Trophoblast cell (in vitro differentiated cells and primary cell): ENCODE measurements around the gene NECAB3. TPM values are rescaled to one million over a fixed set of nuclear protein-coding genes. Genes with fewer than 3 reads are reported as not detected.

Experiments
- DNase-seq, 2 donors: peaks; one replicate each; pipeline ENCODE4 v3.0.0-alpha.2; 2016
- H2AFZ ChIP-seq: 2 replicates; pipeline ENCODE4 v1.6.1; 2013; ENCODE audit warnings: low read length, moderate library complexity, mild to moderate bottlenecking; ENCODE audit not compliant: insufficient read depth, poor library complexity
- H2AK5ac ChIP-seq: 2 replicates; pipeline ENCODE4 v1.6.1; 2013; ENCODE audit warnings: mild to moderate bottlenecking, low read length
- H2BK120ac ChIP-seq: 2 replicates; pipeline ENCODE4 v1.6.1; 2013; ENCODE audit warnings: low read length, mild to moderate bottlenecking, moderate library complexity; ENCODE audit not compliant: insufficient read depth, poor library complexity
- H2BK12ac ChIP-seq: 2 replicates; pipeline ENCODE4 v1.6.1; 2013; ENCODE audit warnings: mild to moderate bottlenecking, low read length, moderate library complexity
- H2BK5ac ChIP-seq: 2 replicates; pipeline ENCODE4 v1.6.1; 2013; ENCODE audit warnings: low read length, low read depth, moderate library complexity, mild to moderate bottlenecking; ENCODE audit not compliant: poor library complexity
- H3K14ac ChIP-seq: 2 replicates; pipeline ENCODE4 v1.6.1; 2013; ENCODE audit warnings: mild to moderate bottlenecking, low read length
- H3K18ac ChIP-seq: 2 replicates; pipeline ENCODE4 v1.6.1; 2013; ENCODE audit warnings: mild to moderate bottlenecking, low read length
- H3K23ac ChIP-seq: 2 replicates; pipeline ENCODE4 v1.6.1; 2013; ENCODE audit warnings: low read length
- H3K27ac ChIP-seq: 2 replicates; pipeline ENCODE4 v1.5.1; 2013; ENCODE audit warnings: low read depth, mild to moderate bottlenecking, inconsistent platforms, low read length, moderate library complexity
- H3K27me3 ChIP-seq: 2 replicates; pipeline ENCODE4 v1.6.1; 2013; ENCODE audit warnings: inconsistent platforms, mild to moderate bottlenecking, low read length, moderate library complexity; ENCODE audit not compliant: insufficient read depth
- H3K36me3 ChIP-seq, 2 experiments: 1 replicate in 1 of 2; 2 replicates in 1 of 2; pipeline ENCODE4 v1.6.1; 2013; ENCODE audit warnings: low read length in 2 of 2, mild to moderate bottlenecking in 2 of 2, moderate library complexity in 1 of 2; ENCODE audit not compliant: insufficient read depth in 2 of 2, control insufficient read depth in 1 of 2
- H3K4ac ChIP-seq: 2 replicates; pipeline ENCODE4 v1.6.1; 2013; ENCODE audit warnings: low read depth, mild to moderate bottlenecking, low read length, moderate library complexity
- H3K4me1 ChIP-seq, 2 experiments: 1 replicate in 1 of 2; 2 replicates in 1 of 2; pipeline ENCODE4 v1.6.1; 2013; ENCODE audit warnings: low read length in 2 of 2, mild to moderate bottlenecking in 2 of 2, moderate library complexity in 1 of 2; ENCODE audit not compliant: insufficient read depth in 2 of 2, control insufficient read depth in 1 of 2
- H3K4me2 ChIP-seq: 2 replicates; pipeline ENCODE4 v1.6.1; 2013; ENCODE audit warnings: inconsistent platforms, mild to moderate bottlenecking, low read length, moderate library complexity
- H3K4me3 ChIP-seq: 2 replicates; pipeline ENCODE4 v1.5.1; 2013; ENCODE audit warnings: mild to moderate bottlenecking, low read depth, low read length, inconsistent platforms
- H3K79me1 ChIP-seq: one replicate; pipeline ENCODE4 v1.6.1; 2013; ENCODE audit warnings: low read length
- H3K79me2 ChIP-seq: 2 replicates; pipeline ENCODE4 v1.6.1; 2013; ENCODE audit warnings: low read length, mild to moderate bottlenecking; ENCODE audit not compliant: control insufficient read depth, insufficient read depth, poor library complexity
- H3K9ac ChIP-seq: 2 replicates; pipeline ENCODE4 v1.6.1; 2013; ENCODE audit warnings: mild to moderate bottlenecking, low read length
- H3K9me3 ChIP-seq: 2 replicates; pipeline ENCODE4 v1.6.1; 2013; ENCODE audit warnings: low read depth, mild to moderate bottlenecking, control low read depth, inconsistent platforms, low read length; ENCODE audit not compliant: insufficient read depth
- H4K12ac ChIP-seq: 2 replicates; pipeline ENCODE4 v1.6.1; 2013; ENCODE audit warnings: low read depth, mild to moderate bottlenecking, low read length, moderate library complexity
- H4K8ac ChIP-seq: 2 replicates; pipeline ENCODE4 v1.6.1; 2013; ENCODE audit warnings: low read depth, mild to moderate bottlenecking, low read length, moderate library complexity
- H4K91ac ChIP-seq: one replicate; pipeline ENCODE4 v1.6.1; 2013; ENCODE audit warnings: low read depth, mild to moderate bottlenecking, low read length, moderate library complexity
- WGBS: extraction: QIAGEN DNeasy Blood & Tissue Kit; methylation state at CpG from one replicate; pipeline ENCODE4 v1.1.7; 2013; ENCODE audit warnings: missing lambda C conversion rate; ENCODE audit not compliant: insufficient read length, insufficient coverage; ENCODE audit errors: extremely low coverage; 5-methylcytosine and 5-hydroxymethylcytosine counted together
- polyA plus RNA-seq: library from polyadenylated mRNA; stranded (reverse); fragments of 200-250 nt; gene quantifications from 2 replicates; pipeline ENCODE4 v1.2.3, GENCODE V29; 2013

NECAB3 gene, protein sequence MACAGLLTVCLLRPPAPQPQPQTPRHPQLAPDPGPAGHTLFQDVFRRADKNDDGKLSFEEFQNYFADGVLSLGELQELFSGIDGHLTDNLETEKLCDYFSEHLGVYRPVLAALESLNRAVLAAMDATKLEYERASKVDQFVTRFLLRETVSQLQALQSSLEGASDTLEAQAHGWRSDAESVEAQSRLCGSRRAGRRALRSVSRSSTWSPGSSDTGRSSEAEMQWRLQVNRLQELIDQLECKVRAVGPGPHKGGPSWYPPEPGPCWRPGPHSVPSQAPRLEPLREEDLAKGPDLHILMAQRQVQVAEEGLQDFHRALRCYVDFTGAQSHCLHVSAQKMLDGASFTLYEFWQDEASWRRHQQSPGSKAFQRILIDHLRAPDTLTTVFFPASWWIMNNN
- 15.3 and 17.0 TPM in 2 replicates for polyA plus RNA-seq

DNA sequence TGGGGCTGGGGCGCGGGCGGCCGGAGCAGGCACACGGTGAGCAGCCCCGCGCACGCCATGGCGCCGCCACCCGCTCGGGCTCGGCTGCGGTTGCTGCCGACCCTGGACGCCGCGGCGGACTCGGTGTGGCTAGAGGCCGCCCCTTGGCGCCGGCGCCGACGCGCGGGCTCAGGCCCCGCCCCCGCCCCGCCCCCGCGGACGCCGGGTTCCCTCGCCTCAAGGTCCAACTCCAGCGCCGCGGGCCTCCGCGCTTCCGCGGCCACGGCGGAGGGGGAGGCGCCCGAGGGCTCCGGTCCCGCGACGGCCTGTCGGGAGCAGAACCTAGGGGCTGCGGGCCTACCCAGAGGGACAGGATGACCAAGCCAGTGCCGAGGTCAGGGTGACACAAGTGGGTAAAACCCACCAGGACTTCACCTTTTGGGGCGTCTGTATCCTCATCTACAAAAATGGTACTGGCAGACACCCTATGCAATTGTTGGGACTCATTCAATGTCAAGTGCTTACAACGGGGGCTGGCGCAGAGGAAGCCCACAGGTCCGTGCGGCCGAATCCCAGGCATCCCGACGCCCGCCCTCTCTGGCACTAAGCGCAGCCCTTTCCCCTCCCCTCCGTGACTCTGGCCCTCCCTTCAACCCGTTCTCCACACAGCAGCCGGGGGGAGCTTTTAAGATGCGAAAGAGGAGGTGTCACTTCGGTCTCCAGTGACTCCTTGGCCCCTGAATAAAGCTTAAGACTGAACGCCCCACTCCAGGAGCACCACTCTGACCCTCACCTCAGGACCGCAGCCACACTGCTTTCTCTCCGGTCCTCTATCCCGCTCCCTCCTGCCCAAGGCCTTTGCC is at the start of gene NECAB3:
Gene NECAB3, minus strand, starts transcription at position 135 of the 842 bp plus-strand sequence. Its CDS starts 76 bp downstream, at position 59.
- peak within 1 kb of the TSS; percentile 93 for H3K18ac ChIP-seq
- peaks cover 10% of the 10 kb centered on the region for H3K79me2 ChIP-seq
- H3K9ac ChIP-seq: peak within 1 kb of the TSS; percentile 64
- H4K8ac ChIP-seq: peak within 1 kb of the TSS; percentile 83
- peak within 1 kb of the TSS; percentile 75 for H2BK120ac ChIP-seq
- peak within 1 kb of the TSS; percentile 52 for H4K12ac ChIP-seq
- peaks cover 4% of the 10 kb centered on the region for H3K9me3 ChIP-seq
- peak within 1 kb of the TSS; percentile 77 for H4K91ac ChIP-seq
- H3K23ac ChIP-seq: no peak within 1 kb of the TSS
- peak within 1 kb of the TSS; percentile 39 for H3K27ac ChIP-seq
- H2BK12ac ChIP-seq: peak within 1 kb of the TSS; percentile 69
- H3K14ac ChIP-seq: peak within 1 kb of the TSS; percentile 93
- peak within 1 kb of the TSS; percentile 50 for H3K4ac ChIP-seq
- H2BK5ac ChIP-seq: peak within 1 kb of the TSS; percentile 61
- peak within 1 kb of the TSS; percentile 61 for H2AFZ ChIP-seq
- no peaks in the 10 kb centered on the region for H3K27me3 ChIP-seq
- no CpG with 5 or more reads among the region's 73 CpGs for WGBS
- peak within 1 kb of the TSS; percentile 83 for H2AK5ac ChIP-seq
- H3K36me3 ChIP-seq: peaks cover 41 to 43% of the 10 kb centered on the region in 2 experiments
- H3K4me1 ChIP-seq: peaks cover 19 to 22% of the 10 kb centered on the region in 2 experiments
- H3K79me1 ChIP-seq: peaks cover 17% of the 10 kb centered on the region
- peak within 1 kb of the TSS; percentile 94 for H3K4me2 ChIP-seq
- H3K4me3 ChIP-seq: peak within 1 kb of the TSS; percentile 71
- peak; percentile 33 to 82 for DNase-seq

DNA sequence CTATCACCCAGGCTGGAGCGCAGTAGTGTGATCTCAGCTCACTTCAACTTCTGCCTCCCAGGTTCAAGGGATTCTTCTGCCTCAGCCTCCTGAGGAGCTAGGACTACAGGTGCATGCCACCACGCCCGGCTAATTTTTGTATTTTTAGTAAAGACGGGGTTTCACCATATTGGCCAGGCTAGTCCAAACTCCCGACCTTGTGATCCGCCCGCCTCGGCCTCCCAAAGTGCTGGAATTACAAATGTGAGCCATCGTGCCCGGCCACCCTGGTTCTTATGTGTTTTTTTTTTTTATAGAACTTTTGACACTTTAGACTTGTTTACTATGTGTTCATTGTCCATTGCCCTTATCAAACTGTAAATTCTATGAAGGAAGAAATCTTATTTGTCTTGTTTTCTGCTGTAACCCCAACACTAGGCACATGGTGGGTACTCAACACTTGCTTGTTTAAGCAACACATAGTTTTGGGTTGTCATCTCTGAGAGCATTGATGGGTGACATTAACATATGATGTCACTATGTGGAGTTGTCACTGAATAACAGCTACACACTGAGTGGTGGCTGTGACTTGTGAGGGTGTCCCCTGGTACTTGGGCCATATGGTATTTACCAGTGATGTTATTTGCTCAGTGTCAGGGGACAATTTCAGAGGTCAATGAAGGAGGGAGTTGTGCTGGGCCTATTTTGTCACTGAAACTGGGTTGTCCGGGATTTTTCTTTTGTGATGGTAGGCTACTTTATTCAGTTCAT is 47.3 kb upstream of the NECAB3 start:
- H3K9me3 ChIP-seq: no peaks in the 10 kb centered on the region
- H3K18ac ChIP-seq: no peak overlapping the region
- no peak overlapping the region for H3K4me2 ChIP-seq
- no peak for DNase-seq
- H3K4me3 ChIP-seq: no peak overlapping the region
- H2BK12ac ChIP-seq: no peak overlapping the region
- no peak overlapping the region for H2AFZ ChIP-seq
- H3K23ac ChIP-seq: no peak overlapping the region
- no peak overlapping the region for H2BK5ac ChIP-seq
- H3K4ac ChIP-seq: no peak overlapping the region
- H2AK5ac ChIP-seq: no peak overlapping the region
- no peaks in the 10 kb centered on the region for H3K27me3 ChIP-seq
- no peak overlapping the region for H4K91ac ChIP-seq
- no peak overlapping the region for H3K14ac ChIP-seq
- no peaks in the 10 kb centered on the region for H3K36me3 ChIP-seq
- no peak overlapping the region for H2BK120ac ChIP-seq
- no peaks in the 10 kb centered on the region for H3K4me1 ChIP-seq
- no peak overlapping the region for H3K27ac ChIP-seq
- H3K79me1 ChIP-seq: no peaks in the 10 kb centered on the region
- no CpG with 5 or more reads among the region's 11 CpGs for WGBS
- no peak overlapping the region for H4K8ac ChIP-seq
- no peaks in the 10 kb centered on the region for H3K79me2 ChIP-seq
- H3K9ac ChIP-seq: no peak overlapping the region
- no peak overlapping the region for H4K12ac ChIP-seq

DNA sequence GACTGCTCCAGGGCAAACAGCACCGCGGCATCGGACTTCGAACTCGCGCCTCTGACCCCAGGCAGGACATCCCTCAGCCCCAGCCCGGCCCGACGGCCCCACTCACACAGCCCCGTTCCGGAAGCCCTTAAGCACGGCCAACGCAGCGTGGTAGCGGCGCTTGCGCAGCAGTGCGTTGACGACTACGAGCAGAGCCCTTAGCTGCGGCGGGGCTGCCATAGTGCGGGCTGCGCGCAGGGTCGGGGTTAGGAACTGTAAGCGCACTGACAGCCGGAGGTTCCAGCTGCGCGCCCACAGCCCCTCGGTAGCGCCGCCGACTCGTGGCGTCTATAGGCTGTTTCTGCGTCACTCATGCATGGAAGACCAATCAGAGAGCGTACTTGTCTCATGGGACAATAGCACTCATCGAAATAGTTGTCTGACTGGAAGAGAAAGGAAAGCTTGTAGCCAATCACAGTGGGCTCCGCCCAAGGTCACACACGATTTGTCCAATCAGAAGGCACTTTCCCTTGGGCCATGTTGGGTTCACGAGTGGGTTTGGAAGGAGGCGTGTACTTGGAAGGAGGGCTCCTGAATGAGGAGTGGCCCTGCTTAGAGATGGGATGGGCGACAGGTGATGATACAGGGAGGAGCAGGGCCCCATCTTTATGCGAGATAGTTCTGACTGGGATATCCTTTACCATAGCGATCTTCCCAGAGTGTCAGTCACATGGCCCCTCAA is 45.9 kb upstream of the NECAB3 start, which contains the start of gene PXMP4:
Gene PXMP4, minus strand, starts transcription at position 322 of the 721 bp plus-strand sequence. Its CDS starts 103 bp downstream, at position 219.
- Histone ChIP-seq H4K8ac (peak within 1 kb of the TSS; percentile 80), H3K36me3 (no peaks in the 10 kb centered on the region), H3K4ac (no peak within 1 kb of the TSS), H3K4me1 (no peaks in the 10 kb centered on the region), H4K12ac (no peak within 1 kb of the TSS), H2BK5ac (no peak within 1 kb of the TSS), H3K14ac (peak within 1 kb of the TSS; percentile 21), H2AFZ (peak within 1 kb of the TSS; percentile 50), H3K23ac (no peak within 1 kb of the TSS), H3K9ac (peak within 1 kb of the TSS; percentile 30), H3K27me3 (no peaks in the 10 kb centered on the region), H3K9me3 (no peaks in the 10 kb centered on the region), H3K79me1 (no peaks in the 10 kb centered on the region), H2BK12ac (no peak within 1 kb of the TSS), H2AK5ac (no peak within 1 kb of the TSS), H3K18ac (no peak within 1 kb of the TSS), H4K91ac (no peak within 1 kb of the TSS), H3K4me3 (peak within 1 kb of the TSS; percentile 70), H3K27ac (no peak within 1 kb of the TSS), H2BK120ac (no peak within 1 kb of the TSS), H3K79me2 (no peaks in the 10 kb centered on the region), H3K4me2 (peak within 1 kb of the TSS; percentile 57)
- DNase-seq: peak; percentile 90 to 98
- no CpG with 5 or more reads among the region's 46 CpGs for WGBS
